ENCODE results near the gene KLHL36. TPM values are rescaled to one million over a fixed set of nuclear protein-coding genes. Genes with fewer than 3 reads are reported as not detected.

KLHL36 gene
- total RNA-seq, 1 experiment from 2014 or later: 36.7 TPM

- Histone ChIP-seq H3K56ac (ENCODE audit: insufficient read length, low read depth, low read length) (no peak overlapping the region), H3K4me1 (ENCODE audit: insufficient read depth, low read length) (no peaks in the 10 kb centered on the region), H2BK20ac (ENCODE audit: low read depth, low read length, poor library complexity, severe bottlenecking) (no peak overlapping the region), H2BK120ac (ENCODE audit: low read depth, low read length, poor library complexity, severe bottlenecking) (no peak overlapping the region), H3K14ac (ENCODE audit: insufficient read depth, low read length) (no peak overlapping the region), H3T11ph (ENCODE audit: low read length) (no peak overlapping the region), H4K5ac (ENCODE audit: insufficient read length, low read depth, low read length) (no peak overlapping the region), H2BK12ac (ENCODE audit: insufficient read length, low read depth, low read length) (no peak overlapping the region), H3K18ac (ENCODE audit: insufficient read length, low read depth, low read length) (no peak overlapping the region), H3K23me2 (ENCODE audit: insufficient read length, low read depth, low read length, poor library complexity, severe bottlenecking) (no peaks in the 10 kb centered on the region), H4K20me1 (ENCODE audit: control insufficient read depth, insufficient read depth, insufficient read length) (peaks cover 2% of the 10 kb centered on the region), H3K23ac (ENCODE audit: insufficient read length, low read depth, low read length) (no peak overlapping the region), H2AFZ (ENCODE audit: low read length) (no peak overlapping the region), H4K8ac (replicated peaks; ENCODE audit: insufficient read length, low read depth, low read length) (no peak overlapping the region), H3K4me2 (ENCODE audit: insufficient read depth, insufficient read length, low read length) (no peak overlapping the region), H3K27me3 (ENCODE audit: insufficient read depth, low read length) (no peaks in the 10 kb centered on the region), H3K79me2 (ENCODE audit: insufficient read depth, low read length) (no peaks in the 10 kb centered on the region), H3K9ac (ENCODE audit: extremely low read depth, insufficient read length, low read length) (no peak overlapping the region), H4K91ac (ENCODE audit: insufficient read length, low read depth, low read length) (no peak overlapping the region), H3K9me3 (ENCODE audit: control insufficient read depth, low read depth, low read length) (no peaks in the 10 kb centered on the region), H2BK5ac (ENCODE audit: insufficient read length, low read length) (no peak overlapping the region), H3K79me1 (ENCODE audit: insufficient read depth, low read depth, low read length, poor library complexity, severe bottlenecking) (no peaks in the 10 kb centered on the region), H2AK5ac (ENCODE audit: insufficient read length, low read length) (no peak overlapping the region), H3K4ac (ENCODE audit: low read depth, low read length) (no peak overlapping the region), H3K27ac (ENCODE audit: insufficient read length, low read depth, low read length) (no peak overlapping the region), H2BK15ac (ENCODE audit: low read depth, low read length) (no peak overlapping the region)
- H3K27me3 Mint-ChIP-seq (ENCODE audit: low read depth): no peaks in the 10 kb centered on the region
- peak overlapping the region in 1 of 3 experiments; percentile 29; a peak in 2 of 7 replicates for H3K27ac Mint-ChIP-seq
- H3K4me3 Mint-ChIP-seq: no peak overlapping the region
- peaks cover 29 to 60% (median 60%) of the 10 kb centered on the region in 3 experiments for H3K36me3 Mint-ChIP-seq (ENCODE audit: insufficient read depth in 1 of 3, low read depth in 3 of 3)
- TF ChIP-seq CTCF (conservative IDR thresholded peaks at IDR 0.05): no peak
- H3K4me1 Mint-ChIP-seq: peaks cover 10 to 12% of the 10 kb centered on the region in 2 experiments
- no peak for DNase-seq
- no CpG with 5 or more reads among the region's 27 CpGs for WGBS (ENCODE audit: extremely low coverage, insufficient read length, low lambda C conversion rate)
- no peaks in the 10 kb centered on the region for H3K9me3 Mint-ChIP-seq
Measured at GRCh38 chr16:84659656-84660300, 11.5 kb downstream of the KLHL36 start.
